GM12872 (cell line): ENCODE measurements around the gene ZNF717.

Experiments used
- CTCF ChIP-seq: IDR thresholded peaks from 3 replicates; pipeline ENCODE4 v1.5.1; 2011; ENCODE audit warnings: low read depth, mild to moderate bottlenecking, low read length, moderate library complexity; ENCODE audit not compliant: insufficient read depth

The ZNF717 gene

DNA sequence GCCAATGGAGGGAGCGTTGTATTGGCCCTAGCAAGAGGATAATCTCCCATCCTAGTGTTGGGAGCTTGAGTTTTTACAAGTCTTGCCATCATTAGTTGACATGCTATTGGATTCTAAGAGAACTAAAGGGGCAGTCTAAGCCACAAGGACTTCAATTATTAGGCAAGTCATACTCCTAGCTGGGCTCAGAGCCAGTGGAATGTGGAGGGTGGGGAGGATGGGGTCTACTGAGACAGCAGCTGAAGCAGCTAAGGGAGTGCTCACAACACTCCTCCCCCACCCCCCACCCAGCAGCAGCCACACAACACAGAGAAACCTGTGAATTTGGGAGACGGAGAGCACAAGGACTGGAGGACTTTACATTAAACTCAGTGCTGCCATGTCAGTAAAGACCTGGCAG lies 93.3 kb downstream of the ZNF717 start:
- TF ChIP-seq CTCF = no peak

- TF ChIP-seq CTCF = no peak
Observed at GRCh38 chr3:75687323-75687722, 98.0 kb downstream of the ZNF717 start.
